22Rv1 (cell line): ENCODE data around the gene CORO1C.
"Not testable (repeated sequence)": the region's sequence is repeated elsewhere in the genome, so short reads cannot be mapped to it uniquely, and the experiment has no call there.

Experiments
- H3K27ac ChIP-seq: fragments of 450-650 bp; 2 replicates; pipeline ENCODE4 v1.5.1; 2017
- ZFX ChIP-seq: fragments of 450-650 bp; IDR thresholded peaks from 2 replicates; pipeline ENCODE4 v1.6.1; 2017; ENCODE audit warnings: antibody characterized with exemption, borderline replicate concordance
- TF ChIP-seq, protein P1 (sequence below): fragments of 450-650 bp; IDR thresholded peaks from 2 replicates; pipeline ENCODE4 v1.5.1; 2017; ENCODE audit warnings: mild to moderate bottlenecking

CORO1C gene

DNA sequence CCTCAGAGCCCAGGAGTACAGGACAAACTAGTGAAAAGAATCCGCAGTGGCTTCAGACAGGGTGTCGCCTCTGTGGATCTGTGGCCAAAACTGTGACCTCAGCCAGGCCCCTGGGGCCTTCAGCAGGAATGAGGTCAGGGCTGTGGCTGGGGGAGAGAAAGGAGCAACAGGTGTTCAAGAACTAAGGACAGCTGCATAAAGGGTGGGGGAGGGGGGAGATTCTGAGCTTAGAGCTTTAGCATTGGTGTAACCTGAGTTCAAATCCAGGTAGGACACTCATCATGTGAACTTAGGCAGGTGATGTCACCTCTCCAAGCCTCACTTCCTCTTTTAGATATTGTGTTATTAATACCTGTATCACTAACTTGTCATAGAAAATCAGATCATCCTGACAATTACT, 40.9 kb upstream of the CORO1C start:
- H3K27ac ChIP-seq, result no peak overlapping the region
- TF ChIP-seq ZFX, result no peak
- TF ChIP-seq, protein P1, sequence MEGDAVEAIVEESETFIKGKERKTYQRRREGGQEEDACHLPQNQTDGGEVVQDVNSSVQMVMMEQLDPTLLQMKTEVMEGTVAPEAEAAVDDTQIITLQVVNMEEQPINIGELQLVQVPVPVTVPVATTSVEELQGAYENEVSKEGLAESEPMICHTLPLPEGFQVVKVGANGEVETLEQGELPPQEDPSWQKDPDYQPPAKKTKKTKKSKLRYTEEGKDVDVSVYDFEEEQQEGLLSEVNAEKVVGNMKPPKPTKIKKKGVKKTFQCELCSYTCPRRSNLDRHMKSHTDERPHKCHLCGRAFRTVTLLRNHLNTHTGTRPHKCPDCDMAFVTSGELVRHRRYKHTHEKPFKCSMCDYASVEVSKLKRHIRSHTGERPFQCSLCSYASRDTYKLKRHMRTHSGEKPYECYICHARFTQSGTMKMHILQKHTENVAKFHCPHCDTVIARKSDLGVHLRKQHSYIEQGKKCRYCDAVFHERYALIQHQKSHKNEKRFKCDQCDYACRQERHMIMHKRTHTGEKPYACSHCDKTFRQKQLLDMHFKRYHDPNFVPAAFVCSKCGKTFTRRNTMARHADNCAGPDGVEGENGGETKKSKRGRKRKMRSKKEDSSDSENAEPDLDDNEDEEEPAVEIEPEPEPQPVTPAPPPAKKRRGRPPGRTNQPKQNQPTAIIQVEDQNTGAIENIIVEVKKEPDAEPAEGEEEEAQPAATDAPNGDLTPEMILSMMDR, result no peak

DNA sequence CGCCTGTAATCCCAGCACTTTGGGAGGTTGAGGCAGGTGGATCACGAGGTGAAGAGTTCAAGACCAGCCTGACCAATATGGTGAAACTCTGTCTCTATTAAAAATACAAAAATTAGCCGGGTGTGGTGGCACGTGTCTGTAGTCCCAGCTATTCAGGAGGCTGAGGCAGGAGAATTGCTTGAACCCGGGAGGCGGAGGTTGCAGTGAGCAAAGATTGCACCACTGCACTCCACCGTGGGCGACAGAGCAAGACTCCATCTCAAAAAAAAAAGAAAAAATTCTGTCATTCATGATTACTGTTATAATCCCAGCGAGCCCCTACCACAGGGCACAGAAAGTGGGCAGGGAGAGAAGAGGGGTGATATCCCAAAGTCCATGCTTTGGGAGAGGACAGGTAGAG, 40.5 kb upstream of the CORO1C start:
- H3K27ac ChIP-seq, result not testable (repeated sequence)

DNA sequence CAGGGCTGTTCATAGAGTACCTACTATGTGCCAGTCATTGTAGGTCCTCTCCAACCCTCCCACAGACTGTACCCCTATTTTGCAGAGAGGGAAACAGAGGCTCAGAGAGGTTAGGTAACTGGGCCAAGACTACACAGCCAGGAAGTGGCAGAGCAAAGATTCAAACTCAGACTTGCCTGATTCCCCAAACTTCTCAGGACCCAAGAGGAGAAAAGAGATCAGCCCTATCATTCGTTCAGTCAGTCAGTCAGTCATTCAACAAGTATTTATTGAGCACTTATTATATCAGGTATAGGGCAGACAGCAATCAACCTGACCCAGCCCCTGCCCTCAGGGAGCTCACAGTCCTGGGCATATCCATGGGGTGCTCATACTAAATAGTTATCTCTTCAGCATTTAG, 39.6 kb upstream of the CORO1C start:
- no peak overlapping the region for H3K27ac ChIP-seq
- TF ChIP-seq ZFX, result no peak
- TF ChIP-seq, protein P1, result no peak

DNA sequence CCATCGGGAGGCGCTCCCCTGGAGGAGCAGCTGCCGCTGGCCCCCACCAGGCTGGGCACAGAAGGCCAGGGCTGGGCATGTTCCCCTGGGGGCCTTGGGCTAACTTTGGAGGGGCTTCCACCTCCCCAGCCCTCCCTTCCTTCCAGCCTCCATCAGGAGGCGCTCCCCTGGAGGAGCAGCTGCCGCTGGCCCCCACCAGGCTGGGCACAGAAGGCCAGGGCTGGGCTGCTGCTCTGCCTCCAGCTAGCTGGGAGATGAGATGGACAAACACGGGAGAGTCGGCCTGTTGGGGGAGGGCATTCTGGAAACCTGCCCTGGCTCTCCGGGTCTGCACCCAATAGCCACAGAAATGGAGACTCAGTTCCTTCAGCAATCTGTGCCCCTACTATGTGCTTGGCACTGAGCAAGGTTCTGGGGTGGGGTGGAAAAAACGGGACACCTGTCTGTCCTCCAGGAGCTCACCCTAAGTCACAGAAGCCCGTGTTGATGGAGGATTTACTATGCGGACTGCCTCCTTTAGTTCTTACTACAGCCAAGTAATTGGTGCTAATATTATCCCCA, 39.0 kb upstream of the CORO1C start:
- TF ChIP-seq ZFX, result no peak
- TF ChIP-seq, protein P1, result no peak
- H3K27ac ChIP-seq, result no peak overlapping the region

DNA sequence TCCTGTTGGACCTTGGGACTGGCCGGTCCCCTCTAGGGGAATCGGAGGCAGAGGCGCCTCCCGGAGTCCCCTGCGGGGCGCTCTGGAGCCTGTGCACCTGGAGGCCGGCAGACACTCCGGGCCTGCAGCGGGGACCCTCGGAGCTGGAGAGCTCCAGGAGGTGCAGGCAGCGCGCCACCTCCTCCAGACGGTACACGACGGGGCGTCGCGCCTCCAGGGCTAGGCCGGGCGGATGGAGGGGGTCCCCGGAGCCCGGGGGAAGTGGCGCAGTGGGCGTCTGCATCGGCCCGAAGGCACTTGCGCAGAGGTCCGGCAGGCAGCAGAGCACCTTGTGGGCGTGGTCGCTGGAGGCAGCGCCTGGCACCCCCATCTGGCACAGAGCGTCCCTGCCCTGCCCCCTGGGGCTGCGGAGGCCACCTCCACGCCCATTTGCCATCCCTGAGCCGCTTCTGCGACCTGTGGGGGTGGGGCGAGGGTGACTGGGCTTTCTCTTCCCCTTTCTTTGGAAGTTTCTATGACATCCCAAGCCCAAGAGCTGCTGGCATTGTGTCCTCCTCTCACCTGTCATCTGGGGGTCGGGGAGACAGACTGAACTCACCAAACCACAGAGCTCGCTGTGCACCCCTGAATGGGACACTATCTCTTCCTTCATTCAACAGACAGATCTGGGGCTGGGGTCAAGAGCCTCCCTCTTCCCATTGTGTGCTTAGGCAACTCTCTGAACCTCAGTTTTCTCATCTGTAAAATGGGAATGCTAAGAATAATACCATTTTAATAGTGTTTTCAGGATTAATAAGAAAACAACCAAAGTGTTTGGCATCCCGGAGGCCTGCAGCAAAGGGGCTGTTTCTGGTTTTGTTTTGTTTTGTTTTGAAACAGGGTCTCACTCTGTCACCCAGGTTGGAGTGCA, 37.5 kb upstream of the CORO1C start:
- no peak overlapping the region for H3K27ac ChIP-seq
- TF ChIP-seq, protein P1, result no peak
- no peak for TF ChIP-seq ZFX

DNA sequence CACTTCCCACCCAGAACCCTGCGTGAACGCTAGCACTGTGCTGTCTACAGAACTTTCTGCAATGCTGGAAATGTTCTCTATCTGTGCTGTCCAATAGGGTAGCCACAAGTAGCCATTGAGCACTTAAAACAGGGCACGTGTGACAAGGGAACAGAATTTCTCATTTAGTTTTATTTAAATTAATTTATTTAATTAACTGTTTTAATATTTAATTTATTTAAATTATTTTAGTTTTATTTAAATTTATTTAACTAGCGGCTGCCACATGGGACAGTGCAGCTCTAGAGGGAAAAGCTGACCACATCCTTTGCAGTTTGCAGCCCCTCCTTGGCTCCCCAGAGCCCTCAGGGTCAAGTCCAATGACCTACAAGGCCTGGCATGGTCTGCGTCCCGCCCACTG, 35.0 kb upstream of the CORO1C start:
- no peak overlapping the region for H3K27ac ChIP-seq
- TF ChIP-seq, protein P1, result no peak
- no peak for TF ChIP-seq ZFX

DNA sequence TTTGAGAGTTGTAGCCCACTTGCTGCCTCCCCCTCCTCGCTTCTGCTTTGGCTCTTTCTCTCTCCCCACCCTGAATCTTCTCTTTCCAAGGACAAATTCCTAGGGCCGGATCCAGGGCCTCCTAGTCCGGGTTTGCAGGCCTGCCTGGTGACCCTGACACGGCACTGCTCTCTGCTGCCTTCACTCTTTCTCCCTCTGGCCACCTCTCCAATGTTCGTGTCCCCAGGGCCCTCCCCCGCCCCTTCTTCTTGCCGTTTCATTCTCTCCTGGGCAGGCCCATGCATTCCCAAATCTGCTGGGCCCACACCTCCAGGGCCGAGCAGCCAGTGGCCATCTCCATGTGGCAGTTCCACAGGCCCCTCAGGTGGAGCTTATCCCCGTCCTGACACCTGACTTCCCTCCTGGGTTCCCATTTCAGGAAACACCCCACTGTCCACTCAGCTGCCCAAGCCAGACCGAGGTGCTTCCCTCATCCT, 34.0 kb upstream of the CORO1C start:
- H3K27ac ChIP-seq, result no peak overlapping the region
- TF ChIP-seq, protein P1, result no peak
- TF ChIP-seq ZFX, result no peak
